ENCODE data around the gene CAMK2B. TPM values are rescaled to one million over a fixed set of nuclear protein-coding genes. Genes with fewer than 3 reads are reported as not detected.

Gene CAMK2B
- polyA plus RNA-seq, 2 donors = 0.33 to 1.2 TPM

GRCh38 chr7:44240376-44240775 lies 85.0 kb downstream of the CAMK2B start:
- 80% methylated on average over 15 to 16 of the region's 16 CpGs for WGBS, 2 donors
- Histone ChIP-seq H3K27ac (ENCODE audit: low read depth in 2 of 2, low read length in 1 of 2) (no peak overlapping the region), H3K27me3 (ENCODE audit: control insufficient read depth in 1 of 2, insufficient read depth in 2 of 2, low read length in 2 of 2) (no peaks in the 10 kb centered on the region), H3K4me1 (ENCODE audit: control insufficient read depth in 2 of 2, insufficient read depth in 2 of 2, low read length in 1 of 2) (no peaks in the 10 kb centered on the region), H3K4me3 (ENCODE audit: low read depth in 1 of 2, low read length in 2 of 2) (no peak overlapping the region), H3K9me3 (ENCODE audit: control insufficient read depth in 2 of 2, insufficient read depth in 1 of 2, low read depth in 1 of 2, low read length in 1 of 2) (no peaks in the 10 kb centered on the region), H3K36me3 (ENCODE audit: control insufficient read depth in 2 of 2, insufficient read depth in 2 of 2, low read length in 1 of 2) (no peaks in the 10 kb centered on the region)

DNA sequence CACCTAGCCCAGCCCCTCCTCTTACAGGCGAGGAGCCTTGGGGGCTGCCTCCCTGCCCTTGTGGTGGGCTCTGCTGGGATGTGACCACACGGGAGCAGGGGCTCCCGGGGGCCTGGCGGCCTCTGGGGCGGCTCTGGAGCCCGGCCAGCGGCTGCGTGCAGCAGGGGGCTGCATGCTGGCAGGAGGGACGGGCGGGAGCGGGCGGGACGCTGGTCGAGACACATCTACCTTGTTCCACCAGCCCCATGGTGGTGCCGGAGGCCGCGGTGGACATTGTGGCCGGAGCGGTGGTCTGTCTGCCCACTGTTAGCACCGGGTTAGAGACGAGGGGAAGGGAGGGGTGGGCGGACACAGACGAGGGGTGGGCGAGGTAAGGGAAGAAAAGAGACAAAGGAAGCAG lies 86.0 kb downstream of the CAMK2B start:
- no peaks in the 10 kb centered on the region for H3K9me3 ChIP-seq (ENCODE audit: control insufficient read depth in 2 of 2, insufficient read depth in 1 of 2, low read depth in 1 of 2, low read length in 1 of 2)
- no peaks in the 10 kb centered on the region for H3K27me3 ChIP-seq (ENCODE audit: control insufficient read depth in 1 of 2, insufficient read depth in 2 of 2, low read length in 2 of 2)
- H3K27ac ChIP-seq (ENCODE audit: low read depth in 2 of 2, low read length in 1 of 2) = no peak overlapping the region
- no peak overlapping the region for H3K4me3 ChIP-seq (ENCODE audit: low read depth in 1 of 2, low read length in 2 of 2)
- H3K36me3 ChIP-seq (ENCODE audit: control insufficient read depth in 2 of 2, insufficient read depth in 2 of 2, low read length in 1 of 2) = no peaks in the 10 kb centered on the region
- 76 to 79% methylated on average over 19 to 24 of the region's 24 CpGs for WGBS, 2 donors
- no peaks in the 10 kb centered on the region for H3K4me1 ChIP-seq (ENCODE audit: control insufficient read depth in 2 of 2, insufficient read depth in 2 of 2, low read length in 1 of 2)

DNA sequence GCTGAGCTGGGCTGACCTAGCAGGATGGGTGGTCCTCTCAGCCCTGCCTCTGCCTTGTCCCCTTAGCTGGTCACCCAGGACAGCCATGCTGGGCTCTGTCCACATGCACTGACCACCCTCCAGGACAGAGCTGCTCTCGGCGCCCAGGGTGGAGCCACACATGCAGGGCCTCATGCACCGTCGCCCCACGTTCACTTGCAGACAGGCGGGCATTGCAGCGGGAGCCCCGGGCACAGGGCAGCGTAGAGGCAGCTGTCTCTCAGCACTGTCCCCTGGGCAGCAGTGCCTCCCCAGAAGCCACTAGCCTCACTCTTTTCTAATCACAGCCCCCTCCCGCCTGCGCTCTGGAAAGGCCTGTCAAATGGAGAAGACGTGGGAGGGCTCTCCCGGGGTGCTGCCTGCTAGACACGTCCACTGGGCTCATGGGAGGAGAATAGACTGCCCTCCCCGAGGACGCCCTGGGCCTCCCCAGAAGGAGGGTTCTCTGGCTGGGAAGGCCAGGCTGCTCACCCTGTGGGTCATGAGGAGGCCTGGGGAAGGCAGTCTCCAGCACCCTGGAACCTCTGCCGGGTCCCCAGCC lies 87.2 kb downstream of the CAMK2B start:
- Histone ChIP-seq H3K36me3 (ENCODE audit: control insufficient read depth in 2 of 2, insufficient read depth in 2 of 2, low read length in 1 of 2) (no peaks in the 10 kb centered on the region), H3K27me3 (ENCODE audit: control insufficient read depth in 1 of 2, insufficient read depth in 2 of 2, low read length in 2 of 2) (no peaks in the 10 kb centered on the region), H3K4me1 (ENCODE audit: control insufficient read depth in 2 of 2, insufficient read depth in 2 of 2, low read length in 1 of 2) (no peaks in the 10 kb centered on the region), H3K4me3 (ENCODE audit: low read depth in 1 of 2, low read length in 2 of 2) (no peak overlapping the region), H3K27ac (ENCODE audit: low read depth in 2 of 2, low read length in 1 of 2) (no peak overlapping the region), H3K9me3 (ENCODE audit: control insufficient read depth in 2 of 2, insufficient read depth in 1 of 2, low read depth in 1 of 2, low read length in 1 of 2) (no peaks in the 10 kb centered on the region)
- 81 to 82% methylated on average over 17 of the region's 17 CpGs for WGBS, 2 donors

- H3K27me3 ChIP-seq (ENCODE audit: control insufficient read depth in 1 of 2, insufficient read depth in 2 of 2, low read length in 2 of 2) = no peaks in the 10 kb centered on the region
- H3K36me3 ChIP-seq (ENCODE audit: control insufficient read depth in 2 of 2, insufficient read depth in 2 of 2, low read length in 1 of 2) = no peaks in the 10 kb centered on the region
- no peaks in the 10 kb centered on the region for H3K9me3 ChIP-seq (ENCODE audit: control insufficient read depth in 2 of 2, insufficient read depth in 1 of 2, low read depth in 1 of 2, low read length in 1 of 2)
- H3K27ac ChIP-seq (ENCODE audit: low read depth in 2 of 2, low read length in 1 of 2) = no peak overlapping the region
- H3K4me1 ChIP-seq (ENCODE audit: control insufficient read depth in 2 of 2, insufficient read depth in 2 of 2, low read length in 1 of 2) = no peaks in the 10 kb centered on the region
- 86 to 94% methylated on average over 10 of the region's 10 CpGs for WGBS, 2 donors
- H3K4me3 ChIP-seq (ENCODE audit: low read depth in 1 of 2, low read length in 2 of 2) = no peak overlapping the region
Measured at GRCh38 chr7:44237696-44238095, 87.7 kb downstream of the CAMK2B start.

GRCh38 chr7:44236333-44236728 lies 89.1 kb downstream of the CAMK2B start:
- no peaks in the 10 kb centered on the region for H3K36me3 ChIP-seq (ENCODE audit: control insufficient read depth in 2 of 2, insufficient read depth in 2 of 2, low read length in 1 of 2)
- H3K9me3 ChIP-seq (ENCODE audit: control insufficient read depth in 2 of 2, insufficient read depth in 1 of 2, low read depth in 1 of 2, low read length in 1 of 2) = no peaks in the 10 kb centered on the region
- H3K27ac ChIP-seq (ENCODE audit: low read depth in 2 of 2, low read length in 1 of 2) = no peak overlapping the region
- no peaks in the 10 kb centered on the region for H3K27me3 ChIP-seq (ENCODE audit: control insufficient read depth in 1 of 2, insufficient read depth in 2 of 2, low read length in 2 of 2)
- WGBS, 2 donors = 73 to 74% methylated on average over 4 of the region's 4 CpGs
- no peaks in the 10 kb centered on the region for H3K4me1 ChIP-seq (ENCODE audit: control insufficient read depth in 2 of 2, insufficient read depth in 2 of 2, low read length in 1 of 2)
- no peak overlapping the region for H3K4me3 ChIP-seq (ENCODE audit: low read depth in 1 of 2, low read length in 2 of 2)

- Histone ChIP-seq H3K4me1 (ENCODE audit: control insufficient read depth in 2 of 2, insufficient read depth in 2 of 2, low read length in 1 of 2) (no peaks in the 10 kb centered on the region), H3K27ac (ENCODE audit: low read depth in 2 of 2, low read length in 1 of 2) (no peak overlapping the region), H3K4me3 (ENCODE audit: low read depth in 1 of 2, low read length in 2 of 2) (no peak overlapping the region), H3K36me3 (ENCODE audit: control insufficient read depth in 2 of 2, insufficient read depth in 2 of 2, low read length in 1 of 2) (no peaks in the 10 kb centered on the region), H3K27me3 (ENCODE audit: control insufficient read depth in 1 of 2, insufficient read depth in 2 of 2, low read length in 2 of 2) (no peaks in the 10 kb centered on the region), H3K9me3 (ENCODE audit: control insufficient read depth in 2 of 2, insufficient read depth in 1 of 2, low read depth in 1 of 2, low read length in 1 of 2) (no peaks in the 10 kb centered on the region)
- 61 to 71% methylated on average over 22 of the region's 22 CpGs for whole genome bisulfite sequencing, 2 donors
Measured at GRCh38 chr7:44235582-44236332, 89.6 kb downstream of the CAMK2B start.

- Histone ChIP-seq H3K9me3 (ENCODE audit: control insufficient read depth in 2 of 2, insufficient read depth in 1 of 2, low read depth in 1 of 2, low read length in 1 of 2) (no peaks in the 10 kb centered on the region), H3K4me3 (ENCODE audit: low read depth in 1 of 2, low read length in 2 of 2) (no peak overlapping the region), H3K27me3 (ENCODE audit: control insufficient read depth in 1 of 2, insufficient read depth in 2 of 2, low read length in 2 of 2) (no peaks in the 10 kb centered on the region), H3K4me1 (ENCODE audit: control insufficient read depth in 2 of 2, insufficient read depth in 2 of 2, low read length in 1 of 2) (no peaks in the 10 kb centered on the region), H3K36me3 (ENCODE audit: control insufficient read depth in 2 of 2, insufficient read depth in 2 of 2, low read length in 1 of 2) (no peaks in the 10 kb centered on the region), H3K27ac (ENCODE audit: low read depth in 2 of 2, low read length in 1 of 2) (no peak overlapping the region)
- 87 to 91% methylated on average over 8 of the region's 8 CpGs for WGBS, 2 donors
Measured at GRCh38 chr7:44235066-44235465, 90.3 kb downstream of the CAMK2B start.

DNA sequence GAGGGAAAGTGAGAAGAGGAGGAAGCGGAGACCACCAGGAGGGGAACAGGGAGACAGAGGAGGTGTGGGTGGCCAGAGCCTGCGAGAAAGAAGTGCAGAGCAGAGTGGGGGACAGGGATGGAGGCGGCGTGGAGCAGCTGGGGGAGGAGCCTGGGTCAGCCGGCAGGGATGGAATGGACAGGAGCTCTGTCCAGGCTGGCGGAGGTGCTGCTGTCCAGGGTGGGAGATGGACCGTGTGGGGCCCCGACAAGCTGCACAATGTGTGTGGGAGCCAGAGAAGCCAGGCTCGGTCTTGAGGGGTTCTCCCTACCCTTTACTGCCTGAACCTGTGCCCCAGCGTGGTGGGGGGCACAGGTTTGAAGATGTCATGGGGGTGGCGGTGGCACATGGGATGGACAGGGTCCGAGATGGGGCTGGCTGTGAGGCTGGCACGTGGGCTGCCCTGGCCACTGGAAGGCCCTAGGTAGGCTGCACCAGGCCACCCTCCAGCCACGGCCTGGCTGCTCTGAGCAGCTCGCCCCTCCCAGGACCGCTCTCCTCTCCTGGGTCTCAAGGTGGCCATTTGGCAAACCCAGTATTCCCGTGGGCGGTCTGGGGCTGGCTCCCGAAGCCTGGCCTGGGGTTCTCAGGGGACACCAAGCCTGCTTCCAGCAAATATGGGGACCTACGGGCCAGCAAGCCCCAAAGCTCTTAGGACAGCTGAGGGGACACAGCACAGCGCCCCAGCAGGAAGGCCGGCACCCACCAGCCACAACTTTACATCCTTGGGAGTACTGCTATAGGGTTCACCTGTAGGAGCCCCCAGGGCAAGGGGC lies 92.3 kb downstream of the CAMK2B start:
- Histone ChIP-seq H3K9me3 (ENCODE audit: control insufficient read depth in 2 of 2, insufficient read depth in 1 of 2, low read depth in 1 of 2, low read length in 1 of 2) (no peaks in the 10 kb centered on the region), H3K4me1 (ENCODE audit: control insufficient read depth in 2 of 2, insufficient read depth in 2 of 2, low read length in 1 of 2) (no peaks in the 10 kb centered on the region), H3K36me3 (ENCODE audit: control insufficient read depth in 2 of 2, insufficient read depth in 2 of 2, low read length in 1 of 2) (no peaks in the 10 kb centered on the region), H3K4me3 (ENCODE audit: low read depth in 1 of 2, low read length in 2 of 2) (no peak overlapping the region), H3K27me3 (ENCODE audit: control insufficient read depth in 1 of 2, insufficient read depth in 2 of 2, low read length in 2 of 2) (no peaks in the 10 kb centered on the region), H3K27ac (ENCODE audit: low read depth in 2 of 2, low read length in 1 of 2) (no peak overlapping the region)
- WGBS, 2 donors = 79 to 83% methylated on average over 21 to 22 of the region's 22 CpGs

DNA sequence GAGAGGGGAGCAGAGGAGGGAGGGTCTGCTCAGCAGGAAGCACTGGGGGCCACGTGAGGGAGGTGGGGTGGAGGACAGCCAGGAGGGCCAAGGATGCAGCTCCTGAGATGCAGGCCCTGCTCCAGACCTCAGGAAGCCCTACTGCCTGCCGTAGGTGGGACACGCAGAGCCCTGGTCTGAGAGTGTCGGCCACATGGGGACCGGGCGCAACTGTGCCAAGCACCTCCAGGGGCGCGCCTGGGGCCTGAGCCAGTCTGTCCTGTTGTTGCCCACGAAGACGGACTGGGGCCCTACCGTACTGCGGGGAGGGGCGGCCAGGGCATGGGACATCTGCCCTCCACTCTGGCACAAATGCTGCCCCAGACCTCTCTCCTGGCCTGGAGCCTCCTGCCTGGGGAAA lies 93.0 kb downstream of the CAMK2B start:
- Histone ChIP-seq H3K9me3 (ENCODE audit: control insufficient read depth in 2 of 2, insufficient read depth in 1 of 2, low read depth in 1 of 2, low read length in 1 of 2) (no peaks in the 10 kb centered on the region), H3K36me3 (ENCODE audit: control insufficient read depth in 2 of 2, insufficient read depth in 2 of 2, low read length in 1 of 2) (no peaks in the 10 kb centered on the region), H3K4me3 (ENCODE audit: low read depth in 1 of 2, low read length in 2 of 2) (no peak overlapping the region), H3K27ac (ENCODE audit: low read depth in 2 of 2, low read length in 1 of 2) (no peak overlapping the region), H3K27me3 (ENCODE audit: control insufficient read depth in 1 of 2, insufficient read depth in 2 of 2, low read length in 2 of 2) (no peaks in the 10 kb centered on the region), H3K4me1 (ENCODE audit: control insufficient read depth in 2 of 2, insufficient read depth in 2 of 2, low read length in 1 of 2) (no peaks in the 10 kb centered on the region)
- 83 to 90% methylated on average over 13 of the region's 13 CpGs for WGBS, 2 donors
